C1 segment of cervical spinal cord (tissue), 14 donors: Measurements from ENCODE around the gene RAB23.

ENCODE experiments used
- DNase-seq, 14 donors: peaks; one replicate each; lab custom pipeline; 2025; lab: John Stamatoyannopoulos, UW

Gene RAB23

GRCh38 chr6:57183336-57183735 is 38.8 kb downstream of the RAB23 start:
- no peak for DNase-seq

DNA sequence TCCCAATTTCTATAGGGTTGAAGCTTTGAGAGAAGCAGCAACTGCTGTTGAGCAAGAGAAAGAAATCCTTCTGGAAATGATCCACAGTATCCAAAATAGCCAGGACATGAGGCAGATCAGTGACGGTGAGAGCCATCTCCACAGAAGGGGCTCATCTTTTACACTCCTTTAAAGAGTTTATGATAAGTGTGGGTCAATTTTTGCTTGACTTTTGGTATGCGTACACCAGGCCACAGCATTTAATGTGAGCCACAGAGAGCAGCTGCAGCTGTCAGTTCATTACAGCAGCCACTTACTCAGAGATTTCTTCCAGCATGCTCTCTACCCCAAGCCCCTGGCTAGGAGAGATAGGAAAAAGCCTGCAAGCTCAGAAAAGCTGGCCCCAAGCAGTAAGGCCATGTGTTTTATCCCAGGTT is 40.1 kb downstream of the RAB23 start:
- DNase-seq = no peak

GRCh38 chr6:57180596-57180995 is 41.5 kb downstream of the RAB23 start:
- DNase-seq = no peak

DNA sequence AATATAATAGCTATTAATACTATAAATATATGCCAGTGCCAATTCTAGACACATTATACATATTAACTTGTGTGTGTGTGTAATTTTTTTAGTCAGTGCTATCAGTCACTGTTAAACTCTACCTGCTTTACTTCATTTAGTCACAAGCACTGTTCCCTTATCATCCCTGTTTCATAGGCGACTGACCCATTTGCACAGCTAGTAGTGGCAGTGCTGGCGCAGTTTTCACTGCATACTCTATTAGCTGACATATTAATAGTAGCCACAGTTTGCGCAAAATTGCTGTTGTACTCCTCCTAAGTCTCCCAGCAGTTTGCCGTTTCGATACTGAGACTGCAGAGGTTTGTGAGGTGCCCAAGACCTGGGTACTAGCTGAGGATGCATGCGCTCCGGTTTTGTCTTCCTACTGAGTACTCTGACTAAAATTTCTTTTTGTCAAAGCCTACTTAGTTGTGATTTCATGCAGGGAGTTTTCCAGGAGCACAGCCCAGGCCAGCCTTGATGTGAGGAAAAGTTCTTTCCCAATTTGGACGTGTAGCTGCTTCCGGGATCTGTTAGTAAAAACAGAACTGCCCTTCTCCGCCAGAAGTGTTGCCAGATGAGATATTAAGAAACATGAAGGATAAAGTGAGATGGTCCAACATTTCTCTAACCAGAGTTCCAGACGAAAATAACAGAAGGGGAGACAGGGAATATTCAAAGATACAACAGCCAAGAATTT is 44.4 kb downstream of the RAB23 start:
- no peak for DNase-seq

DNA sequence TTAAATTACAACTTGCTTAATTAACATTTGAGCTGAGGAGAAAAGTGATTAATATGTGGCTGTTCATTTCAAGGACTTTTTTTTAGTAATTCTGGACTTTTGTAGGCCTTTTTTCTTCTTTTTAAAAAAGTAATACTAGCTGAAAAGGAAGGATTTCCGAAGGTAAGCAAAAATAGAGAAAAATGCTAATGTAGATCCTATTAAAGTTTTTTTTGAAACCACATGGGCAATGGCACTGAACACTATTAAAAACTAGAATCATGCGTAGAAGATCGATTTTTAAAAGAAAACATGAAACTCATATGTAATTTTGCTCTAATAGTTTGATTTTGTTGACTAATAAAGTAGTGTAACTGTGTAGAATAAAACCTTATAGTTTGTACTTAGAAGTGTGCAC is 47.6 kb downstream of the RAB23 start:
- no peak for DNase-seq

GRCh38 chr6:57173886-57174510 is 48.1 kb downstream of the RAB23 start:
- DNase-seq = peak in 1 of 14 donors; percentile 1

DNA sequence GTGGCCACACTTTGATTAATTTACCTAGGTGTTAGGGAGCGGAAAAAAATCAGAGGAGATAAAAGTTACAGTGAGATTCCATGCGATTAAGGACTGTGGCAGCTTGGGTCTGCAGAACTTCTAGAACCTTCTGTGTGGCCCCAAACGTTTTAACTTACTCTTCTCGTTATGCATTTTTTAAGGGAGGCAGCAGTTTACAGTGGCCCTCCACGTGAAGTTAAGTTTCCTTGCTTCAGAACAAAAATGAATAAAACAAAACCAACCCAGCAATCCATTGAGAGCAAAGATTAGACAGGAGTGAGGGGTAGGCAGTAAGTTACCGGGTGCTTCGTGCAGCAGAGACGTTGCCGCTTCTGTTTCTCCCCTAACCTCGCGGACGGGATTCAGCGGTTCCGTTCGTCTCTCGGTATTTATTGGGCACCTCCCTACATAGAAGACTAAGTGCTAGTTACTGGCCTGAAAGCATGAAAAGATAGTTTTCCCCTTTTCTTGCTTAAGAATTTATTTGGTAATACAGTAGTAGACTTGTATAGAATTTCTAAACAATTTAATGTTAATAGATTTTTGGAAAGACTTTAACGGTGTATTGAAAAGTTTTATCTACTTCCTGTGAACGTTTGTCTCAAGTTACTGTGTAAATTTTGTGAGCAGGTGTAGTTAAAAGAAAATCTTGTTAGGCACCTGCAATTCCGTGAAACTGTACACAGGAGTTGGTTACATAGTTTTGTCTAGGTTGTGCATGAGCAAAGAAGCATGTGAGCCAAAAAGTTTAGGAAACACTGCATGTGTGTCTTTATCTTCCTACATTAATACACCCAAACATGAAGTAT is 48.8 kb downstream of the RAB23 start:
- peak in 4 of 14 donors; percentile 2 to 36 (median 15) for DNase-seq

- peak; percentile 22 to 87 (median 78) for DNase-seq
These were observed 49.7 kb downstream of the RAB23 start, which contains the start of gene BAG2 for GRCh38 chr6:57172136-57173055. TSS of gene BAG2 (plus strand) at chr6:57172326. CDS start at chr6:57172698, 372 bp downstream.

- no peak for DNase-seq
These were observed 57.0 kb downstream of the RAB23 start for GRCh38 chr6:57165080-57165479.

DNA sequence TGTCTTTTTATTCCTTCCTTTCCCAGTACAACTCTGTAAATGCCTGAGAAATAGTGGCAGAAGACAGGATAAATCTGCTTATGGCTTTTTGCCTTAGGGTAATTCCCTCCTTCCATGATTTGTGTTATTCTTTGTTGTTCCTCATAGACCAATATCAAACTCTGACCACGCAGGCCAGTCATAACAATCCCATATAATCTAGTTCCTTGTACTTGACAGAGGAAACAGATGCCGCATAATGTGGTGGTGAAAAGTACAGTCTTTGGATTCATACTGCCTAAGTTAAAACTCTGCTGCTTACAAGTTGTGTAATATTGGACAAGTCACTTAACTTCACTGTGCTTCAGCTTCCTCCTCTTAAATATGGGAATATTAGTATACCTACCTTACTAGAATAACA is 58.2 kb downstream of the RAB23 start:
- DNase-seq = no peak

- no peak for DNase-seq
These were observed 59.6 kb downstream of the RAB23 start for GRCh38 chr6:57162516-57162915.

DNA sequence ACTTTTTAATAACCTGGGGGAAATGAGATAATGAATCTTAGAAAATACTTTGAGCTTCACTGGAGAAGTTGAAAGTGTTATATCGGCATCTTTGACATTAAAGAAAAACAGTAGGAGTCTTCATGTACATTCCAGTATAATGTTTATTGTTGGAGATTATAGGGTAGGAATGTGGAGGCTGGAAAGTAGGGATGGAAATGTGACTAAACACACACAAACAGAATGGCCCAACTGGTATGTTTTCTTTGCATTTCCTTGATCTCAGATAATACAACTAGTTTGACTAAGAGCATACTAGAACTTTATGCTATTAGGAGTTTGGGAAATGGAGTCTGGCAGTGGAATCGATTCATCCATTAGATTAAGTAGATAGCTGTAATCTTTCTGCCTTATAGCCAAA is 60.1 kb downstream of the RAB23 start:
- no peak for DNase-seq

- DNase-seq = no peak
These were observed 63.0 kb downstream of the RAB23 start for GRCh38 chr6:57159127-57159526.

GRCh38 chr6:57158658-57159057 is 63.4 kb downstream of the RAB23 start:
- DNase-seq = no peak

DNA sequence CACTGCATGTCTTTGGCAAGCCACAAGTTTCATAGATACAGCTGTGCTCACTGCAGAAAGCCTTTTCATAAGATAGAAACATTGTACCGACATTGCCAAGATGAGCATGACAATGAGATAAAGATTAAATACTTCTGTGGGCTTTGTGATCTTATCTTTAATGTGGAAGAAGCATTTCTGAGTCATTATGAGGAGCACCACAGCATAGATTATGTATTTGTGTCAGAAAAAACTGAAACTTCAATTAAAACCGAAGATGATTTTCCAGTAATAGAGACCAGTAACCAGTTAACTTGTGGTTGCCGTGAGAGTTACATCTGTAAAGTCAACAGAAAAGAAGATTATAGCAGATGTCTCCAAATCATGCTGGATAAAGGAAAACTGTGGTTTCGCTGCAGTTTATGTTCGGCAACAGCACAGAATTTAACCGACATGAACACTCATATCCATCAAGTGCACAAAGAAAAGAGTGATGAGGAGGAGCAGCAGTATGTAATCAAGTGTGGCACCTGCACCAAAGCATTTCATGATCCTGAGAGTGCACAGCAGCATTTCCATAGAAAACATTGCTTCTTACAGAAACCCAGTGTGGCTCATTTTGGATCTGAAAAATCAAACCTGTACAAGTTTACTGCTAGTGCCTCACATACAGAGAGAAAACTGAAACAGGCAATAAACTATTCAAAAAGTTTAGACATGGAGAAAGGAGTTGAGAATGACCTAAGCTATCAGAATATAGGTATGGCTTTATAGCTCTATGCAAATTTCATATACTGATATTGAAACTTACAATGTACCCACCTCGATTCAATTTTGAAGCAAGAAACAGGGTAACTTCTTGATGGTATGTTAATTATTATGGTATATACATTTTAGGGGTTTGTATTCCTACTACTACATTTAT is 73.9 kb downstream of the RAB23 start:
- DNase-seq = no peak

- no peak for DNase-seq
These were observed 74.7 kb downstream of the RAB23 start for GRCh38 chr6:57147401-57147800.

- no peak for DNase-seq
These were observed 78.4 kb downstream of the RAB23 start for GRCh38 chr6:57143690-57144089.

- no peak for DNase-seq
These were observed 80.0 kb downstream of the RAB23 start for GRCh38 chr6:57142178-57142525.

DNA sequence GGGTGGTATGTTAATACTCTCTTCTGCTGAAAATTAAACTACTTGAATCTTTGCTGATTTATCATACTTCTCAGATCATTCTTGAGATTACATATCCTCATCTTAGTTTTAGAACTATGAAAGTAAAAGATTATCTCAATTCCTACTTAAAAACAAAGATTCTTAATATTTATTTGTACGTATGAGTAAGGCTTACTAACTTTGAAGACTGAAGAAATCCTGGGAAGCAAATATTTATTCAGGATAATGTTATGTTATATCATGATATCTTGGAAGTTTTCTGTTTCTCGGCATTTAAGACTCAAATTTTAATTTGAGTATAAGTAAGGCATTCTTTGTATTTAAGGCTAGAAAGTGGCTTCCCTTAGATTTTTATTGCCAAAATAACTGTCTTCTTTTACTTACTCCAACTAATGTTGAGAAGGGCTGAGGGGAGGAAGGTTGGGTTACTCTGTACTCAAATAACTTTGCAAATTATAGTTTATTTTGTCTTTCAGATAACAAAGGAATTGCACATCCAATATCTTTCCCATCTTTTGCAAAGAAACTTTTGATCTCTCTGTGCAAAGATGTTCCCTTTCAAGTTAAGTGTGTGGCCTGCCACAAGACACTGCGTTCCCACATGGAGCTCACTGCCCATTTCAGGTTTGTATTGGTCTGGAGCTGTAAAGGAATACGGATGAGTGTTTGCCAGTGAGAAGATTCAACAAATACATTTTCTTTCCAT is 80.5 kb downstream of the RAB23 start:
- DNase-seq = no peak

GRCh38 chr6:57138026-57138425 is 84.1 kb downstream of the RAB23 start:
- no peak for DNase-seq
